ENCODE measurements around the gene SRSF6.
"Not testable (repeated sequence)": the region's sequence is repeated elsewhere in the genome, so short reads cannot be mapped to it uniquely, and the experiment has no call there.

Gene SRSF6

DNA sequence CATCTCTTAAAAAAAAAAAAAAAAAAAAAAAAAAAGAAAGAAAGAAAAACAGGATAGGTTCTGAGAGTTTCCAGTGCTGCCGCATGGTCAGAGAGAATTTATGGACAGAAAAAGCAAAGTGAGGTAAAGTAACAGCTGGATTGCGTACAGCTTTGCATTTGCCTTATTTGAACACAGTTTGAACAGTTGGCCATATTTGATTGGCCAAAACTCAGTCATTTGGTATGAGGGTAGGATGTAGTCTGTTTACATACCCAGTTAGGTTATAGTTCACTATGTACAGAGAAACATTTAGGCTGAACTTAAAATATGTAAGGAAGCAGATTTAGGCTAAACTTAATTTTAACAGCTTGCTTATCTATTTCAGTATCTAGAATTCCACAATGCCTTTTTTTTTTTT is 32.3 kb downstream of the SRSF6 start:
- no peak for DNase-seq

DNA sequence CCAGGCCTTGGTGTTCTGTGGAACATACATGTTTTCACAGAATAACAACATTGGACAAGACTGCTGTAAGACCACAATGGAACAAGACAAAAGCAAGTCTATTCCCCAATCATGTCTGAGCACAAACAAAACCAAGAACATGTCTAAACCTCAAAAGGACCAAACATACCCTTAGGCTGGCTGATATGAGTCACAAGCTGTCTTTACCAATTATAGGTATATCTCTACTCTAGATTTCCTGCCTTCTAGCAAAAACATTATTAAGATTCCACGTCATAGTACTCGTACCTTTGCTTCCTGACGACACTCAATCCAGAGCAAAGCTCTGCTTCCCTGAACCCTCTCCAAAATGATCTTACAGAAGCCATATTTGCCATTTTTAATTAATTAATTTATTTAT is 34.4 kb downstream of the SRSF6 start:
- DNase-seq, result no peak

DNA sequence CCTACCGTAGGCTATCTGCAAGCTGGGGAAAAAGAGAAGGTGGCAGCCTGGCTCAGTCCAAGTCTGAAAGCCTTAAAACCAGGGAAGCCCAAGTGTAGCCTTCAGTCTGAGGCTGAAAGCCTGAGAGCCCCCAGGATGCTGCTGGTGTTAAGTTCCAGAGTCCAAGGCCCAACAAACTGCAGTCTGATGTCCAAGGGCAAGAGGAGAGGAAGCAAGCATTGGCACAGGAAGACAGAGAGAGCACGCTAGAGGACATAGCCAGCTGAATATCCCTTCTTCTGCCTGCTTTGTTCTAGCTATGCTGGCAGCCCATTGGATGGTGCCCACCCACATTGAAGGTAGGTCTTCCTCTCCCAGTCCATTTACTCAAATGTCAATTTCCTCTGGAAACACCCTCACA is 37.7 kb downstream of the SRSF6 start:
- DNase-seq, result no peak

DNA sequence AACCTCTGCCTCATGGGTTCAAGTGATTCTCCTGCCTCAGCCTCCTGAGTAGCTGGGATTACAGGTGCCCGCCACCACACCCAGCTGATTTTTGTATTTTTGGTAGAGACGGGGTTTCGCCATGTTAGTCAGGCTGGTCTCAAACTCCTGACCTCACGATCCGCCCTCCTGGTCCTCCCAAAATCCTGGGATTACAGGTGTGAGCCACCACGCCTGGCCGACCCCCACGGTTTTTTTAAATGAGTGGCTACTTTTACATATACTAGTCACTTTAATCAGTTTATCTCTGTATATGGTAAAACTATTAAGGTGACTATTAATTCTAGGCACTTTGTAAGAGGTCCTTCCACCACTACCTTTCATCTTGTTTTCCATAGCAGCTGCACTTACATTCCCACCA is 44.3 kb downstream of the SRSF6 start:
- not testable (repeated sequence) for DNase-seq

DNA sequence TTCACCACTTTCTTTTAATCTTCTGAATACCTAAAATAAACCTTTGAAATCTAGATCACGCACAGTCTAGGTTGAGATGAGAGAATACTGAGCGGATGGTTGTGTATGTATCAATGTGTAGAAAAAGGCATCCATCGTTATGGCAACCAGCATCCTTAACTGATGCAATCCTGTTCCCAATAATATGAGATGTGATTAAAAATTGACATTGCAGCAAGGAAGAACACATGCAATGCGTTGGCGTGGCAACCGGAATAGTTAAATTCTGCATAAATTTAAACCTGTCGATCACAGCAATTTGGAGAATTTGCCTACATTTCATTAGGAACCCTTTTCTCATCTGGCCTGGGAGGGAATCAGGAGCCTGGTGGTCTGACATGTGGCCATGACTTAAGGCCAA is 48.5 kb downstream of the SRSF6 start:
- no peak for DNase-seq

DNA sequence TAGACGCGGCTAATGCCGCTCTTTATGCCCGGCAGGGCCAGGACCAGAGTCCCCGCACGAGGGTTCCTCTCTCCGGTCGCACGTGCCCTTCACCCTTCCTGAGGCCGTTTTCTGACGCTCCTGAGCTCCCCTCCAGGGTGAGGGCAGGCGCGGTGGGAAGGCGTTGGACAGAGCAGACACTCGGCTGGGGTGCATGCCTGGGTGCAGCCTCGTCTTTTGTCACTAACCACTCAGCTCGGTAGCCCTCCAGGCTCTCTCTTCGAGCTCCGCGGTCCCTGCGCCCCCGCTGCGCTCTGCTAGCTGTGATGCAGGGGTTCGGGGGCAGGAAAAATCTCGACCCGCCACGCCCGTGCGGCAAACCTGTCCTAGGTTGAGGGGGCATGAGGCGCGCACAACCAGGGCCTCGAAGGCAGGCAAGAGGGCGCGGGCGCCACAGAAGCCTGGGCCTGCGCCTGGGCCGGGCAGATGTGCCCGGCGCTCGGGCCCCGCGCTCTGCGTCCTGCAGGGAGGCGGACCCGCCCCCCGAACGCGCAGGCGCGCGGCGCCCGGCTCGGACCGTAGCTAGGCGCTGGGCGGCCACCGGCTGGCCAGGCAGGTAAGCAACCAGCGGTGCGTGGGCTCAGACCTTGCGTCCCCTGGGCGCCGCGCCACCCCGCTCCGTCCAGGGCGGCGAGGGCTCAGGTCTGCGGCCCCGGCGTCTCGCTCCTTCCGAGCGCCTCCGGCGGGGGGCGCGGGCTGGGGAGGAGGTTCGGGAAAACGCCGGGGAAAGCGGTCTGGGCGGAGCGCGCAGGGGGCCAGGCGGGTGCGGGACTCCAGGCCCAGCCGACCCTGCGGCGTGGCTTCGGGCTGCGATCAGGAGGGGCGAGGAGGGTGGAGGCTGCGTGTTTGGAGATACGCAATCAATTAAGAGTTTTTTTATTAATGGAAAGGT is 49.7 kb downstream of the SRSF6 start, which contains the start of gene L3MBTL1:
Gene L3MBTL1 (plus strand): TSS at position 548 of the 931 bp plus-strand sequence. CDS start 5,807 bp downstream, outside the sequence.
- peak; percentile 80 for DNase-seq

DNA sequence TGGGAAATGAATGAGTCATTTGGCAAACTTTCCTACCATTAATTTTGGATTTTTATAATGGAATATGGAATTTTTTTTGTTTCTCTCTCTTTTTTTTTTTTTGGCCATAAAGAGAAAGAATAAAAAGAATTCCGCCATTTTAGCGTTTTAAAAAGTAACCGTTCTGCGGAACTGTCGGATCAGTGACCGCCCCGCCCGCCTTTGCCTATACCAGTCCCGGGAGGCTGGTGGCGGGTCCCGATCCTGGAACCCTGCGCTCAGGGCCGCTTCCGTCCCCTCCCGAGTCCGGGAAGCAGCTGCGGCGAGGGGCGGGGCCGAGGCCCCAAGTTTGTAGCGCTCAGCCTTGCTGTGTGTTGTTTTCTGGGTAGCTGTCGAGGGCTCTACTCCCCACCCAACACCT is 50.4 kb downstream of the SRSF6 start:
- DNase-seq, result peak; percentile 42

DNA sequence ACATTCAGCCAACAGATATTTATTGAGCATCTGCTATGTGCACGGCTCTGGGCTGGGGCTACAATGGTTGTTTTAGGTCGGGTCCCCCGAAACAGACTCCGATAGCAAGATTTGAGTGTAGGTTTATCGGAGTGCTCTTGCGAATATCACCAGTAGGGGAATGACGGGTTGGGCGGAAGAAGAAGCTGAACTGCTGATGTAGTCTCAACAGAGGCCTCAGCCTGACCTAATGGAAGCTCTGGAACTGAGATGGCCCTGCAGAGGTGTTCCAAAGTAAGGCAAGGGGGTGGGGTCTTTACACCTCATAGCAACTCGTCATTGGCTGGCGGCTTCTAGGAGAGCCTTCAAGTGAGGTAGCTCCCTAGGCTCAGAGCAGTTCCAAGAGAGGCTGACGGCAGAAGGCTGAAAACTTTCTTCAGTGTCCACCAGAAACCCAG is 50.9 kb downstream of the SRSF6 start:
- peak; percentile 11 for DNase-seq

DNA sequence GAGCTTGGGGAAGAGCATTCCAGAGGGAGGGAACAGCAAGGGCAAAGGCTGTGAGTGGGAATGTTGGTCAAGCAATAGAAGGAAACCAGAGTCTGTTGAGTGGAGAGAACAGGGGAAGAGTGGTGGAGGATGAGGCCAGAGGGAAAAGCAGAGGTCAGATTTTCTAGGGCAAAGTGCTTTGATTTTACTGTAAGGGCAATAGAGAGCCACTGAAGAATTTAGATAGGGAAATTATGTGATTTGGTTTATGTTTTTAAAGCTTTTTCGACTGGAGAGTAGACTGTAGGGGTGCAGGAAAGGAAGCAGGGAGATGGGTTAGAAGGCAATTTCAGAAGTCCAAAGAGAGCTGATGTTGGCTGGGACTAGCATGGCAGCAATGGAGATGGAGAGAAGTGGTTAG is 54.2 kb downstream of the SRSF6 start:
- DNase-seq, result no peak

DNA sequence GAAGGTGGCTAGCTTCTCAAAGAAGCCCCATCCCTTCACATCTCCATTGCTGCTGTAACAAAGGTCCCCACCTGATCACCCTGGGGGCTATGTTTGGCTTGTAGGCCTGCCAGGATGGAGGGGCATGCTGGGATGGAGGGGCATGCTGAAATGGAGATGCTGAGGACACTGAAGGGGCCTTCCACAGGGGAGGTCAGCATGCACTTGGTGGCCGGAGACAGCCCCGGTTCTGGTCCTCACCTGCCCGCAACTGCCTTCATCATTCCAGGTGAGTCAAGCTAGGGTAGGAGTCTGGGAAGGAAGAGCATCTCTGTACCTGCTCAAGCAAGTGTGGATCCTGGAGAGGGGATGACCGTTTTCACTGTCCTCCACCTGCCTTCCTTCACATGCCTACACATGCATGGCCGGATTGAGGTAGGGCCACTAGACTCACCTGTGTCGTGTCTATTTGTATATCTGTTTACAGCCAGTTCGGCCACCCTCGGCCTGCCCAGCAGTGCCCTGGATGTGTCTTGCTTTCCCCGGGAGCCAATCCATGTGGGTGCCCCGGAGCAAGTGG is 55.8 kb downstream of the SRSF6 start:
- no peak for DNase-seq

Data from retina (tissue), 1 donor.